GM12878 (cell line): ENCODE data around the gene DCST1. TPM values are rescaled to one million over a fixed set of nuclear protein-coding genes. Genes with fewer than 3 reads are reported as not detected.

Experiments
- ATAC-seq: fragments of 200-7000 bp; cut with Tn5 transposase; 3 replicates; pipeline ENCODE4 v1.9.1; 2020; ENCODE audit warnings: mild to moderate bottlenecking, moderate library complexity
- BruUV-seq: library from RNA; stranded (reverse); fragments of 400-500 nt; replicated peaks from 2 replicates; lab custom pipeline; 2021; lab: Mats Ljungman, UMichigan
- CTCF ChIA-PET: fragments of 300-600 bp; sonication (Branson Sonifier 250); formaldehyde crosslinking; extraction: SDS; loops from one replicate; lab custom pipeline; 2021; ENCODE audit warnings: inconsistent platforms; lab: Yijun Ruan, JAX
- POLR2A ChIA-PET: fragments of 350-600 bp; formaldehyde crosslinking; extraction: SDS; loops from one replicate; lab custom pipeline; 2021; ENCODE audit warnings: inconsistent platforms; lab: Charles Lee
- RAD21 ChIA-PET: fragments of 300-600 bp; sonication (Branson Sonifier 250); formaldehyde crosslinking; loops from one replicate; lab custom pipeline; 2023; ENCODE audit warnings: antibody characterized with exemption; ENCODE audit not compliant: unreplicated experiment; lab: Charles Lee
- SMC1A ChIA-PET: fragments of 300-600 bp; sonication (Branson Sonifier 250); formaldehyde crosslinking; loops from one replicate; lab custom pipeline; 2023; ENCODE audit not compliant: unreplicated experiment, uncharacterized antibody; lab: Charles Lee
- DNase-seq: peaks from one replicate; pipeline ENCODE4 v3.0.0-alpha.2; 2011; ENCODE audit warnings: low read depth, low spot score
- FAIRE-seq: peaks from 3 replicates; lab custom pipeline; 2011; peaks lifted over from hg19 to GRCh38; lab: Jason Lieb, UNC
- H2AFZ ChIP-seq: 2 replicates; pipeline ENCODE4 v1.6.0; 2011; ENCODE audit warnings: low read depth, low read length, control low read depth; ENCODE audit not compliant: control insufficient read depth
- H3K27ac ChIP-seq: 2 replicates; pipeline ENCODE4 v1.5.1; 2011; ENCODE audit warnings: control low read depth; ENCODE audit not compliant: control insufficient read depth, insufficient read depth
- H3K27me3 ChIP-seq, 2 experiments: replicated peaks in 1 of 2; 2 replicates each; pipeline versions ENCODE4 v1.6.0 to v1.6.1; 2011; ENCODE audit warnings: low read length in 1 of 2; ENCODE audit not compliant: control insufficient read depth in 2 of 2, insufficient read depth in 2 of 2
- H3K36me3 ChIP-seq, 2 experiments: 2 replicates each; pipeline ENCODE4 v1.5.1; 2011; ENCODE audit warnings: low read length in 1 of 2; ENCODE audit not compliant: control insufficient read depth in 2 of 2, insufficient read depth in 2 of 2
- H3K4me1 ChIP-seq: 2 replicates; pipeline ENCODE4 v1.6.1; 2011; ENCODE audit warnings: mild to moderate bottlenecking, low read length, moderate library complexity, mixed read lengths; ENCODE audit not compliant: control insufficient read depth, insufficient read depth
- H3K4me2 ChIP-seq: 2 replicates; pipeline ENCODE4 v1.6.0; 2011; ENCODE audit warnings: control low read depth; ENCODE audit not compliant: control insufficient read depth, insufficient read depth
- H3K4me3 ChIP-seq: fragments of 200-600 bp; sonication (generic); 2 replicates; pipeline ENCODE4 v1.5.1; 2016
- H3K79me2 ChIP-seq: 2 replicates; pipeline ENCODE4 v1.6.0; 2011; ENCODE audit warnings: low read length; ENCODE audit not compliant: control insufficient read depth, insufficient read depth
- H3K9ac ChIP-seq: 2 replicates; pipeline ENCODE4 v1.8.0; 2011; ENCODE audit warnings: low read length, control low read depth, mixed read lengths; ENCODE audit not compliant: control insufficient read depth, insufficient read depth
- H3K9me3 ChIP-seq: replicated peaks from 3 replicates; pipeline ENCODE4 v1.5.1; 2011; ENCODE audit warnings: mild to moderate bottlenecking, low read length; ENCODE audit not compliant: control insufficient read depth, insufficient read depth
- H4K20me1 ChIP-seq: 2 replicates; pipeline ENCODE4 v1.6.0; 2011; ENCODE audit not compliant: control insufficient read depth, insufficient read depth
- BCL11A ChIP-seq: IDR thresholded peaks from 2 replicates; pipeline ENCODE4 v1.6.1; 2011; ENCODE audit warnings: low read depth, low read length
- BHLHE40 ChIP-seq, 2 experiments: fragments of 450-650 bp in 1 of 2; IDR thresholded peaks; 2 replicates each; pipeline ENCODE4 v1.6.1; 2011 to 2017; ENCODE audit warnings: low read depth in 2 of 2, borderline replicate concordance in 1 of 2, improper control_type of control experiment in 1 of 2, low read length in 1 of 2, mild to moderate bottlenecking in 1 of 2
- POLR2AphosphoS2 ChIP-seq: IDR thresholded peaks from 2 replicates; pipeline ENCODE4 v1.6.1; 2011; ENCODE audit warnings: low read depth, mild to moderate bottlenecking, low read length, improper control_type of control experiment, moderate library complexity
- TCF3 ChIP-seq: IDR thresholded peaks from 2 replicates; pipeline ENCODE4 v1.6.1; 2012; ENCODE audit warnings: low read depth, mild to moderate bottlenecking, low read length, borderline replicate concordance; ENCODE audit not compliant: insufficient read depth
- ZBTB11 ChIP-seq: fragments of 450-650 bp; formaldehyde crosslinking; IDR thresholded peaks from 2 replicates; pipeline ENCODE4 v1.5.0; 2022; ENCODE audit warnings: mild to moderate bottlenecking, missing genetic modification characterization
- ZNF622 ChIP-seq: fragments of 450-650 bp; IDR thresholded peaks from 2 replicates; pipeline ENCODE4 v1.6.1; 2017; ENCODE audit warnings: mild to moderate bottlenecking, inconsistent platforms
- WGBS: methylation state at CpG from one replicate; pipeline ENCODE4 v1.1.6; 2016; ENCODE audit warnings: low lambda C conversion rate; ENCODE audit not compliant: insufficient replicate concordance, insufficient coverage; ENCODE audit errors: missing lambda C conversion rate; 5-methylcytosine and 5-hydroxymethylcytosine counted together
- in situ Hi-C: fragments of 300-500 bp; cut with MboI; formaldehyde crosslinking; loops from 9 replicates; pipeline ENCODE4 v1.14.3; 2018; ENCODE audit warnings: mixed read lengths
- intact Hi-C: fragments of 100-400 bp; cut with micrococcal nuclease; formaldehyde crosslinking; loops from one replicate; pipeline ENCODE4 v1.14.2; 2022; ENCODE audit not compliant: unreplicated experiment
- polyA plus RNA-seq, 11 experiments: library from polyadenylated mRNA; depleted of rRNA in 4 of 11; unstranded in 6 of 11; stranded (reverse) in 5 of 11; fragments of >200 nt; fragmentation: Nextera tagmentation in 4 of 11; fragmentation: Illumina TruSeq in 1 of 11; extraction: Ambion mirVana in 4 of 11; extraction: Trizol in 1 of 11; gene quantifications; 1 replicate in 1 of 11; 2 replicates in 10 of 11; pipeline versions ENCODE4 v1.2.1 to v1.2.3, GENCODE V29; 2011 to 2016; ENCODE audit warnings: inconsistent platforms in 2 of 11, missing spikeins in 2 of 11, low read depth in 1 of 11
- total RNA-seq, 4 experiments: library from RNA; depleted of rRNA in 3 of 4; stranded (reverse); fragments of >200 nt in 3 of 4; fragmentation: Illumina TruSeq in 1 of 4; extraction: Trizol in 1 of 4; gene quantifications; 2 replicates each; pipeline versions ENCODE4 v1.2.1 to v1.2.3, GENCODE V29; 2013 to 2021
- TF ChIP-seq, protein P1 (sequence below): fragments of 450-650 bp; formaldehyde crosslinking; IDR thresholded peaks from 2 replicates; pipeline ENCODE4 v1.4.0; 2022; ENCODE audit warnings: mild to moderate bottlenecking, moderate library complexity

DCST1 gene
- total and polyA plus RNA-seq, 10 of the 15 experiments (the other 5 are each of a cell fraction or from before 2014, with no cell fraction given), result not detected

DNA sequence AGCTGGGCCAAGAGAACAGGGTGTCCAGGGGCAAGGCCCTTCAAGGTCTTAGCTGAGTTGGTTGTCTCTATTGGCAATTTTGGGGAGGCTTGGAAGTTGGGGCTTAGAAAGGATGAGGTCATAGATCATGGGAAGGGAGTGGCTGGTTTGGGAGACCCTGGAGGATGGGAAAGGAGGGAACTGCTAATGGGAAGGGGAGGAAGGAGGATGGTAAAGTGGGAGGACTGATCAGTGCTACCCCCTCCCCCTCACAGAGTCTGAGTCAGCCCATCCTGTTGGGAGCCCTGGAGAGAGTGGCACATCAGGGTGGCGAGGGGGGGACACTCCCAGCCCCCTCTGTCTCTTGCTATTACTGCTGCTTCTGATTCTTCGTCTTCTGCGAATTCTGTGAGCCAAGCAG is 35.0 kb downstream of the DCST1 start:
- TF ChIP-seq ZBTB11 (CRISPR knock-in tag) (no peak), ZNF622 (no peak), BHLHE40 (IDR thresholded peaks at IDR 0.05; ENCODE audit: borderline replicate concordance in 1 of 2, low read depth in 2 of 2, low read length in 1 of 2) (no peak), BCL11A (no peak), POLR2AphosphoS2 (no peak), TCF3 (no peak)
- TF ChIP-seq, protein P1, sequence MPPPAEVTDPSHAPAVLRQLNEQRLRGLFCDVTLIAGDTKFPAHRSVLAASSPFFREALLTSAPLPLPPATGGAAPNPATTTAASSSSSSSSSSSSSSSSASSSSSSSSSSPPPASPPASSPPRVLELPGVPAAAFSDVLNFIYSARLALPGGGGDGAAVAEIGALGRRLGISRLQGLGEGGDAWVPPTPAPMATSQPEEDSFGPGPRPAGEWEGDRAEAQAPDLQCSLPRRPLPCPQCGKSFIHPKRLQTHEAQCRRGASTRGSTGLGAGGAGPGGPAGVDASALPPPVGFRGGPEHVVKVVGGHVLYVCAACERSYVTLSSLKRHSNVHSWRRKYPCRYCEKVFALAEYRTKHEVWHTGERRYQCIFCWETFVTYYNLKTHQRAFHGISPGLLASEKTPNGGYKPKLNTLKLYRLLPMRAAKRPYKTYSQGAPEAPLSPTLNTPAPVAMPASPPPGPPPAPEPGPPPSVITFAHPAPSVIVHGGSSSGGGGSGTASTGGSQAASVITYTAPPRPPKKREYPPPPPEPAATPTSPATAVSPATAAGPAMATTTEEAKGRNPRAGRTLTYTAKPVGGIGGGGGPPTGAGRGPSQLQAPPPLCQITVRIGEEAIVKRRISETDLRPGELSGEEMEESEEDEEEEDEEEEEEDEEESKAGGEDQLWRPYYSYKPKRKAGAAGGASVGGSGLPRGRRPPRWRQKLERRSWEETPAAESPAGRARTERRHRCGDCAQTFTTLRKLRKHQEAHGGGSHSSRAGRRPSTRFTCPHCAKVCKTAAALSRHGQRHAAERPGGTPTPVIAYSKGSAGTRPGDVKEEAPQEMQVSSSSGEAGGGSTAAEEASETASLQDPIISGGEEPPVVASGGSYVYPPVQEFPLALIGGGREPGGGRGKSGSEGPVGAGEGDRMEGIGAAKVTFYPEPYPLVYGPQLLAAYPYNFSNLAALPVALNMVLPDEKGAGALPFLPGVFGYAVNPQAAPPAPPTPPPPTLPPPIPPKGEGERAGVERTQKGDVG, result no peak
- H3K4me1 ChIP-seq, result peaks cover 10% of the 10 kb centered on the region
- H3K36me3 ChIP-seq, result no peaks in the 10 kb centered on the region; a peak in 2 of 4 replicates
- no peak overlapping the region for H3K9ac ChIP-seq
- RAD21 ChIA-PET, result no interaction called here
- FAIRE-seq (no peak), DNase-seq (no peak), ATAC-seq (no peak)
- H3K9me3 ChIP-seq, result no peaks in the 10 kb centered on the region
- H4K20me1 ChIP-seq, result no peaks in the 10 kb centered on the region
- H3K79me2 ChIP-seq, result no peaks in the 10 kb centered on the region
- H3K27ac ChIP-seq, result no peak overlapping the region
- WGBS, result 78% methylated on average over 3 of the region's 3 CpGs
- POLR2A ChIA-PET, result no interaction called here
- CTCF ChIA-PET, result interaction anchor here (0.7 to 15.5 kb wide), 4 partner anchors 10 to 138 kb away, joined by 3 to 195 read pairs (median 4); partner anchors contain the start of gene EFNA3
- no peak overlapping the region for H3K4me3 ChIP-seq
- intact Hi-C loops, result no loop called here
- SMC1A ChIA-PET, result no interaction called here
- H3K4me2 ChIP-seq, result no peak overlapping the region
- BruUV-seq, result no TSS peak
- H2AFZ ChIP-seq, result no peak overlapping the region
- no peaks in the 10 kb centered on the region for H3K27me3 ChIP-seq
- in situ Hi-C loops, result no loop called here
